Effector CD8-positive, alpha-beta T cell (primary cell): ENCODE measurements around the gene MAMDC2.

Experiments
- DNase-seq: peaks from one replicate; lab custom pipeline; 2025; lab: John Stamatoyannopoulos, UW

Gene MAMDC2

DNA sequence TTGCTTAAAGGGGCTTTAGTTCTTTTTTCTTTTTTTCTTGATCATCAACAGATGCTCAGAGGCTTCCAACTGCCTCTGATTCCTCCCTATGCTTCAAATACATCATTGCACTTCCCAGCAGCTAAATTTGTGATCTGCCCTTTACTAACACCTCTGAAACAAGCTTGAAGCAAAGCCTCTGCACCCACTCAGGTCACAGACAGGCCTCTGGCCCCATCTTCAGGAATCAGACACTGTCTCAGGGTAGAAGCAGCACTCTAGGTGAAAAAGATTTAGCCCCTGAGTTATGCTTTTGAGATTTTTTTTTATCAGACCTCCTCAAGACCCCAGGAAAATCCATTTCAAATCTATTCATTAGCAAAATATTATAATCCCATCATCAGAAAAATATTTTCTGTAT lies 91.5 kb downstream of the MAMDC2 start:
- DNase-seq = no peak

DNA sequence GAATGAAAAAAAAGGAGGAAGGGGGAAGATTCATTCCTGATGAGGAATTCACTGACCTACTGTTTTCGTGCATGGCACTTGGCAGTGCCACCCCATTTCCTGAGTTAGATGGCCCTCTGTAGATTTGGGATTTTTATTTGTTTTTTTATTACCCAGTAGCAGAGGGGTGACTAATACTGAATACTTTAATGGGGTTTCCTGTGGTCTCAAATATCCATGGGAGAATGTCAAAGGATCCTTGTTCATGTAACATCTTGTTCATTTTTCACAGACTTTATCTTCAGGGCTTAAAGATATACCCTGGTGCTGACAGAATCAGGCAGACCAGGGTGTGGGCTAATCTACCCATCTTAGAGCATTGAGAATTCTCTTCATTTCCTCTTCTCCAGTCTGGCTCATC lies 93.0 kb downstream of the MAMDC2 start:
- no peak for DNase-seq

GRCh38 chr9:70137577-70137976 lies 93.9 kb downstream of the MAMDC2 start:
- no peak for DNase-seq

DNA sequence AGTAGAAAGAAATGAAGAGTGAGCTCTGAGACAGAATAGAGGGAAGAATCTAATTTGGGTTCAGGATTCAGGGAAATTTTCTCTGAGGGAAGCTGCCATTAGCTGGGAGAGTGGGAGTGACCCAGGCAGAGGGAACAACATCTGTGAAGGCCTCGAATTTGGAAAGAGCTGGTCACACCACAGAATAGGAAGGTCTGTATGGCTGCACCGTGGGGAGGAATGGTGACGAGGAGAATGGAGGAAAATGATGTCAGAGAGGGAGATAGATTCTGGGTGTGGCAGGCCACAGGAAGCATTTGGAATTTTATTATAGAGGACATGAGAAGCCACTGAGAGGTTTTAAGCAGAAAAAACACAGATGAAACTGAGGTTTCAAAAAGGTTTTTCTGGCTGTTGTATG lies 98.5 kb downstream of the MAMDC2 start:
- no peak for DNase-seq

DNA sequence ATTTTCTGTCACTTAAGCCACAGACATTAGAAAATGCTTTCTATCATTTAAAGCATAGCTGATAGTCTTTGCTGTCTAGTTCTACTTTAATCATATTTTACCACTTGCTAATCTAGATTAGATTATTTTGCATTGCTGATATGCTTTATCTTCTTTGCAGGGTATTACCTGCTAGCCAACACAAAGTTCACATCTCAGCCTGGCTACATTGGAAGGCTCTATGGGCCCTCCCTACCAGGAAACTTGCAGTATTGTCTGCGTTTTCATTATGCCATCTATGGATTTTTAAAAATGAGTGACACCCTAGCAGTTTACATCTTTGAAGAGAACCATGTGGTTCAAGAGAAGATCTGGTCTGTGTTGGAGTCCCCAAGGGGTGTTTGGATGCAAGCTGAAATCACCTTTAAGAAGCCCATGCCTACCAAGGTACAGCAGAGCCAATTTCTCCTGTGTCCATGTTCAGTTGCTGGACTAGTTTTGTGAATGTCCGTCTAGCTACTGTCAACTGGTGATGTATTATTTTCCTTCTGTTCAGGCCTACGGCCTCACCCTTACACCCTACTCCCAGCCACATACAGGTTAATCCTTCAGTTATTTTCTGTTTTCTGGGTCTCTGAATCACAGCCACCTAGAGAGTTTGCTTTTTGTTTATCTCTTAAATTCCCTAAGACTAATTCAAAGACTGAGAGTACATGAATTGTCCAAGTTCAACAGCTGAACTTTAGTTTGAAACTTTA lies 99.9 kb downstream of the MAMDC2 start:
- DNase-seq = no peak

DNA sequence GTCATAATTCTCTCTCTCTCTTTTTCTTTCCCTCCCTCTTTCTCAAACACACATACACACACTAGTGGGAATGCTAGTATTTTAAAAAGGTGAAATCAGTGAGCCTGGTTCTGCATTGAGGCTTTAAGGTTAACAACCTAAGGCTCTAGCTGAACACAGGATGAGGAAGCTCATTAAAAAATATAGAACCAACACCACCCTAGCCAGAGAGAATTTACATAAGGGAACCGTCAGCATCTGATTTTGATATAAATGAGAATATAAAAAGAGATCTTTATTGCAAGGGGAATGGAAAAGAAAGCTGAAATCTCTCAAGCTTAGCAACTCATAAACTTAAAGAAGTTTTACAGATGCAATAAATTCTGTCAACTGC lies 100.5 kb downstream of the MAMDC2 start:
- DNase-seq = no peak

GRCh38 chr9:70145981-70146380 lies 102.3 kb downstream of the MAMDC2 start:
- no peak for DNase-seq

DNA sequence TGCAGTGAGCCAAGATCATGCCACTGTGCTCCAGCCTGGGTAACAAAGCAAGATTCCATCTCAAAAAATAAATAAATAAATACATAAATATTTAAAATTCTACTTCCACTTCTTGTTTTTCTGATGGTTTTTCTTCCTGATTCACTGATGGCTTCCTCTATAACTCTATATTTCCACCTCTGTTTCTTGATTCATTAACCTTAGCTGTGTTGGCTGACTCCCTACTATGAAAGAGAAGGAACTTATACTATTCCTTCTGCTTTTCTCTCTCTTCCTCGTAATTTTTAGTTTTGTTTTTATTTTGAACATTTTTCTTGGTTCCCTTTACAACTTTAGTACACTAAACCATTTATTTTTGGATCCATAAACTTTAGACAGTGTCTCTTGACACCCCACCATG lies 103.5 kb downstream of the MAMDC2 start:
- DNase-seq = no peak

GRCh38 chr9:70147651-70148050 lies 104.0 kb downstream of the MAMDC2 start:
- no peak for DNase-seq

DNA sequence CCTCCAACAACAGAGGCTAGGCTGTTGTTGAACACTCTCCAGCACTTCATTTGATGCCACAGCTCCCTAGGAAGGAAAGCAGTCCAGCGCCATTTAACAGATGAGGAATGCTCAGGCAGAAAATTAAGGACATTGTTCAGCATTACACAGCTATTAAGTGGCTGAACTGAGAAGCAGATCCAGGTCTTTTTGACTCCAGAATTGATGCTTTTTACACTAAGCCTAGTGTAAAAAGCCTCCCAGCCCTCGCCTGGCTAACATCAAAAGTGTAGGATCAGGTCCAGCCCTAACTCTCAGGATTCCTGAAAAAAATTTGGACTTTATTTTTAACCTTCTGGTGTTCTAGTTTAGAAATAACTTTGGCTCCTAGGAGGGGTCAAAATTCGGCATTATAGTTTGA lies 108.7 kb downstream of the MAMDC2 start:
- DNase-seq = no peak

GRCh38 chr9:70156729-70157128 lies 113.1 kb downstream of the MAMDC2 start:
- no peak for DNase-seq

GRCh38 chr9:70159630-70160029 lies 116.0 kb downstream of the MAMDC2 start:
- DNase-seq = no peak

- DNase-seq = no peak
These were observed 117.3 kb downstream of the MAMDC2 start for GRCh38 chr9:70160686-70161600.

DNA sequence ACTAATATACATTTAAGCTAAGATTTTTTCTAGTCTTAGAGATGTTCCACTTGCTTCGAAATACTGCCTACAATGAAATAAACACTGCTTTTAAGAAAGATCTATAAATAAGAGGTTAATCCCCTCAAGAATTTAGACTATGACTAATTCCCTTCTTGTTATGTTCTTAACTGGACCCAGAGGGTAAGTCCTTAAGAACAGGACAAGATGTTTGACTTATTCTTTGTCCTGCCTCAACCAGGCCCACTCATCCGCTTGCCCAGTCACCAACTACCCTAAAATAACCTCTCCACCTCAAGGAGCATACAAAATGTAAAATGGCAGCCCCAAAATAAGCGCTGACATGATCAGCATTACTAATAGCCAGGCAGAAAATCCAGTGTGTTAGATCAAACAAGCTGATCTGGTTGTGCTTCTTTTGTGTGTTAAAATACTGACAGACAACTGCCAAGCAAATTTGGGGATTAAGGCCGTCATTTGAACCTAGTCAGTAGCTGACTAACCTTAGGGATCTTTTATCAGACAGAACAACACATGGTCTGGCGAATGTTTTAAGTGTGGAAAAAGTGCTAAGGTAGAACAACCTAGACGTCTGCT lies 121.5 kb downstream of the MAMDC2 start:
- DNase-seq = no peak

DNA sequence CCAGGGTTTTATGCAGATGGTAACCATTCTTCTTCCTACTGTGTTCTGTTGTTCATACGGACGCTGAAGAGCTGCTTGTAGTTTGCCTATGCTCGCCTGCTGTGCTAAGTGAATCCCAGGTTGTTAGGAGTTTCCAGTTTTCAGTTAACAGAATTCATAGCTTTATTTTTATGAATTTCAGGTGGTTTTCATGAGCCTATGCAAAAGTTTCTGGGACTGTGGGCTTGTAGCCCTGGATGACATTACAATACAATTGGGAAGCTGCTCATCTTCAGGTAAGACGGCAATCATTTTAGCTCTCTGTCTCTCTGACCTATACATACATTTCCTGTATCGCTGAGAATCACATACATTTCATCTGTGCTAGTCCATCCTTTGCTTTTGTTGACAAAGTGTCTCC lies 124.9 kb downstream of the MAMDC2 start:
- no peak for DNase-seq

DNA sequence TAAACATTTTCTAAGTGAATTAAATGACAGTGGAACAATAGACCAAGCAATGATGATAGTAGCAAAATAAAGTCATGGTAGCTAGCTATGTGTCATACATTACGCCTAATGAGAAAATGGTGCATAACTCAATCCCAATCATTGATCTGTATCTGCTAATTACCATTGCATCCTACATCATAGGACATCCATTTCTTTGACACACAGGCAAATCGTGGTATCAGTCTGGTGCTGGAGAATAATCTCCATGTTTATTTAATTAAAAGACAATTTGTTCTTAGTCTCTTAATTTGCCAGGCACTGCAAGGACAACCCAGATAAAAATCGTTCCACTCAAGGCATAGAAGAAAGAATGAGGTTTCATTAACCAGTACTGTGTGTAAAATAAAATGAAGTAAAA lies 125.6 kb downstream of the MAMDC2 start:
- no peak for DNase-seq

- no peak for DNase-seq
These were observed 126.6 kb downstream of the MAMDC2 start for GRCh38 chr9:70170151-70170790.

DNA sequence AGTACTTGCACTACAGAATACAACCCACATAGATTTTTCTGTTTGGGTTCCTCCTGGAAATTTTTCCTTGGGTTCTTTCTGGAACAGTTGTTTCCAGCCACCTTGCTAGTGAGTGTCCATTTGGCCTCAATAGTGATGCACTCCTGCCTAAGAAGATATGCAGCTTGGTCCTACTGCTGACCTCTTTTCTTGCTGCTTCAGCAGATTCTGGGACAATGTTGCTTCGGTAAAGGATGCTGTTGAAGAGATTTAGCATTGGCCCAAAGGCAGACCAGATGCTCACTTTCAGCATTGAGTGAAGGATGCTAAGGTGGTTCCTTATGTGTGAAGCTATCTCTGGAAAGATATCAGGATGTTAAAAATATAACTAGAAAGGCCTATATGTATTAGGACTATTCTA lies 128.9 kb downstream of the MAMDC2 start:
- no peak for DNase-seq

DNA sequence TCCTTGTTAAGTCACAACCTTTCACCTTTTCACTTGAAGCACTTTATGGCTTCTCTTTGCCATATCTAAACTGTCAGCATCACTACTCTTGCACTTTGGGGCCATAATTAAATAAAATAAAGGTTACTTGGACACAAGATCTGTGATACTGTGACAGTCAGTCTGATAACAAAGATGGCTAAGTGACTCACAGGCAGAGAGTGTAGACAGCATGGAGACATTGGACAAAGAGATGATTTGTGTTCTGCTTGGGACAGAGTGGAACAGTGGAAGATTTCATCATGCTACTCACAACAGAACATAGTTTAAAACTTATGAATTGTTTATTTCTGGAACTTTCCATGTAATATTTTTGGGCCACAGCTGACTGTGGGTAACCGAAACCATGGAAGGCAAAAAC lies 133.5 kb downstream of the MAMDC2 start:
- no peak for DNase-seq

DNA sequence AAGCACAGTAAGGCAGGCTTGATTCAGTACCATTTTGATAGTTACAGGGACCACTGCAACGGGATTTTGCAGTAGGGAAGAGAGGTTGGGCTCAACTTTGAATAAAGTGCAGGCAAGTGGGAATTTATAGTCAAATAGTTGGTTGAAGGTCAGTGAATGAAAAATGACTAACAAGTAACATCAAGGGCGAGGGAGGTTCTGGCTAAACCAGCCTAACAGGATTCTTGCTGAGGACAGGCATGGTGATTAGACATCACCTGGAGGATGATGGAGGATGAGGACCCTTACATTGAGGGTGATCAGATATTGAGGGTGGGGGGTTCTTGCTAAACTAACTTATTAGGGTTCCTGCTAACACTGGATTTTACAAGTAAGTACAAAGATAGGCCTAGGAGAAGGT lies 149.1 kb downstream of the MAMDC2 start:
- DNase-seq = no peak

- DNase-seq = no peak
These were observed 151.8 kb downstream of the MAMDC2 start for GRCh38 chr9:70195456-70195855.
